Subcutaneous abdominal adipose tissue (tissue), 5 donors: ENCODE data around the gene FKBP1A.

Source experiments
- H3K27ac ChIP-seq: one replicate; pipeline ENCODE4 v1.7.0; 2013; ENCODE audit warnings: low read depth, mild to moderate bottlenecking, inconsistent platforms, low read length, moderate library complexity
- H3K27me3 ChIP-seq, 5 donors: one replicate each; pipeline ENCODE4 v1.7.0; 2013; ENCODE audit warnings: low read length in 5 of 5, inconsistent platforms in 1 of 5; ENCODE audit not compliant: control insufficient read depth in 5 of 5, insufficient read depth in 4 of 5
- H3K36me3 ChIP-seq, 5 donors: one replicate each; pipeline ENCODE4 v1.7.0; 2013; ENCODE audit warnings: low read length in 5 of 5; ENCODE audit not compliant: control insufficient read depth in 5 of 5, insufficient read depth in 5 of 5
- H3K4me1 ChIP-seq, 5 donors: one replicate each; pipeline ENCODE4 v1.7.0; 2013; ENCODE audit warnings: low read length in 5 of 5, mild to moderate bottlenecking in 3 of 5, moderate library complexity in 1 of 5; ENCODE audit not compliant: control insufficient read depth in 5 of 5, insufficient read depth in 5 of 5
- H3K4me3 ChIP-seq, 5 donors: one replicate each; pipeline ENCODE4 v1.7.0; 2013; ENCODE audit warnings: low read length in 5 of 5, low read depth in 1 of 5
- H3K9ac ChIP-seq, 5 donors: one replicate each; pipeline ENCODE4 v1.7.0; 2013; ENCODE audit warnings: low read length in 5 of 5, mild to moderate bottlenecking in 4 of 5, moderate library complexity in 3 of 5
- H3K9me3 ChIP-seq, 5 donors: one replicate each; pipeline ENCODE4 v1.7.0; 2013; ENCODE audit warnings: low read length in 5 of 5; ENCODE audit not compliant: control insufficient read depth in 5 of 5
- donor health status: healthy.
- donor health status: healthy.
- donor health status: healthy.
- donor health status: healthy.
- donor health status: healthy.

FKBP1A gene

GRCh38 chr20:1371830-1372539 is 20.9 kb downstream of the FKBP1A start:
- Histone ChIP-seq H3K9me3 (peaks cover 0 to 4% (median 0%) of the 10 kb centered on the region in 5 donors), H3K9ac (no peak overlapping the region), H3K4me1 (peaks cover 32 to 78% (median 52%) of the 10 kb centered on the region in 5 donors), H3K27me3 (no peaks in the 10 kb centered on the region), H3K27ac (peak overlapping the region; percentile 87), H3K4me3 (no peak overlapping the region), H3K36me3 (peaks cover 0 to 45% (median 32%) of the 10 kb centered on the region in 5 donors)

- H3K36me3 ChIP-seq, result peaks cover 0 to 45% (median 32%) of the 10 kb centered on the region in 5 donors
- H3K9me3 ChIP-seq, result peaks cover 0 to 4% (median 0%) of the 10 kb centered on the region in 5 donors
Measured at GRCh38 chr20:1371202-1371782, 21.6 kb downstream of the FKBP1A start.

GRCh38 chr20:1370548-1371110 is 22.2 kb downstream of the FKBP1A start:
- H3K27ac ChIP-seq, result peak overlapping the region; percentile 87
- peaks cover 0 to 4% (median 0%) of the 10 kb centered on the region in 5 donors for H3K9me3 ChIP-seq
- no peaks in the 10 kb centered on the region for H3K27me3 ChIP-seq
- H3K36me3 ChIP-seq, result peaks cover 0 to 45% (median 32%) of the 10 kb centered on the region in 5 donors
- H3K4me3 ChIP-seq, result no peak overlapping the region
- H3K9ac ChIP-seq, result peak overlapping the region in 3 of 5 donors; percentile 6 to 57 (median 37)
- peaks cover 22 to 65% (median 42%) of the 10 kb centered on the region in 5 donors for H3K4me1 ChIP-seq

More at GRCh38 chr20:1371202-1371782, 21.6 kb downstream of the FKBP1A start:
- H3K4me3 ChIP-seq, result no peak overlapping the region
- H3K9ac ChIP-seq, result peak overlapping the region in 3 of 5 donors; percentile 20 to 37 (median 37)
- no peaks in the 10 kb centered on the region for H3K27me3 ChIP-seq
- H3K4me1 ChIP-seq, result peaks cover 28 to 72% (median 49%) of the 10 kb centered on the region in 5 donors
- H3K27ac ChIP-seq, result peak overlapping the region; percentile 87

GRCh38 chr20:1369970-1370369 is 22.9 kb downstream of the FKBP1A start:
- H3K36me3 ChIP-seq, result peaks cover 0 to 45% (median 32%) of the 10 kb centered on the region in 5 donors
- peak overlapping the region in 4 of 5 donors; percentile 36 to 64 (median 47) for H3K9ac ChIP-seq
- no peak overlapping the region for H3K4me3 ChIP-seq
- H3K9me3 ChIP-seq, result peaks cover 0 to 4% (median 0%) of the 10 kb centered on the region in 5 donors
- peaks cover 19 to 59% (median 35%) of the 10 kb centered on the region in 5 donors for H3K4me1 ChIP-seq
- peak overlapping the region; percentile 87 for H3K27ac ChIP-seq
- H3K27me3 ChIP-seq, result no peaks in the 10 kb centered on the region

- H3K9me3 ChIP-seq, result peaks cover 0 to 4% (median 0%) of the 10 kb centered on the region in 5 donors
- H3K36me3 ChIP-seq, result peaks cover 0 to 47% (median 32%) of the 10 kb centered on the region in 5 donors
- no peak overlapping the region for H3K4me3 ChIP-seq
- H3K4me1 ChIP-seq, result peaks cover 12 to 51% (median 24%) of the 10 kb centered on the region in 5 donors
- no peak overlapping the region for H3K27ac ChIP-seq
- H3K9ac ChIP-seq, result peak overlapping the region in 1 of 5 donors; percentile 13
- H3K27me3 ChIP-seq, result no peaks in the 10 kb centered on the region
Measured at GRCh38 chr20:1368448-1369199, 24.2 kb downstream of the FKBP1A start.

- Histone ChIP-seq H3K9me3 (peaks cover 0 to 4% (median 0%) of the 10 kb centered on the region in 5 donors), H3K4me3 (no peak overlapping the region), H3K27me3 (no peaks in the 10 kb centered on the region), H3K36me3 (peaks cover 0 to 56% (median 37%) of the 10 kb centered on the region in 5 donors), H3K4me1 (peaks cover 11 to 40% (median 18%) of the 10 kb centered on the region in 5 donors), H3K27ac (no peak overlapping the region), H3K9ac (no peak overlapping the region)
Measured at GRCh38 chr20:1367479-1367878, 25.4 kb downstream of the FKBP1A start.

GRCh38 chr20:1364106-1364505 is 28.7 kb downstream of the FKBP1A start:
- Histone ChIP-seq H3K4me3 (no peak overlapping the region), H3K27me3 (no peaks in the 10 kb centered on the region), H3K27ac (no peak overlapping the region), H3K9me3 (peaks cover 0 to 4% (median 0%) of the 10 kb centered on the region in 5 donors), H3K4me1 (peaks cover 0 to 13% (median 0%) of the 10 kb centered on the region in 5 donors), H3K9ac (no peak overlapping the region), H3K36me3 (peaks cover 16 to 51% (median 35%) of the 10 kb centered on the region in 5 donors)

GRCh38 chr20:1363522-1363921 is 29.3 kb downstream of the FKBP1A start:
- no peak overlapping the region for H3K4me3 ChIP-seq
- no peak overlapping the region for H3K9ac ChIP-seq
- H3K36me3 ChIP-seq, result peaks cover 16 to 47% (median 31%) of the 10 kb centered on the region in 5 donors
- H3K4me1 ChIP-seq, result peaks cover 0 to 9% (median 0%) of the 10 kb centered on the region in 5 donors
- peaks cover 0 to 4% (median 0%) of the 10 kb centered on the region in 5 donors for H3K9me3 ChIP-seq
- H3K27ac ChIP-seq, result no peak overlapping the region
- H3K27me3 ChIP-seq, result no peaks in the 10 kb centered on the region

- H3K9ac ChIP-seq, result no peak overlapping the region
Measured at GRCh38 chr20:1362484-1362883, 30.4 kb downstream of the FKBP1A start.

More at GRCh38 chr20:1362484-1362883, 30.4 kb downstream of the FKBP1A start:
- H3K4me3 ChIP-seq, result no peak overlapping the region
- H3K36me3 ChIP-seq, result peaks cover 16 to 41% (median 30%) of the 10 kb centered on the region in 5 donors
- no peaks in the 10 kb centered on the region for H3K27me3 ChIP-seq
- peaks cover 0 to 3% (median 0%) of the 10 kb centered on the region in 5 donors for H3K9me3 ChIP-seq
- H3K27ac ChIP-seq, result no peak overlapping the region
- peaks cover 0 to 6% (median 0%) of the 10 kb centered on the region in 5 donors for H3K4me1 ChIP-seq
